ENCODE data around the gene PLEKHB2.

GRCh38 chr2:131126436-131126835 lies 21.3 kb downstream of the PLEKHB2 start:
- TF ChIP-seq POLR2A (IDR thresholded peaks at IDR 0.05; ENCODE audit: low read length) = no peak
- TF ChIP-seq GATA1 (IDR thresholded peaks at IDR 0.05; ENCODE audit: low read depth, low read length) = no peak
